Measurements from ENCODE around the gene LUZP1. TPM values are rescaled to one million over a fixed set of nuclear protein-coding genes. Genes with fewer than 3 reads are reported as not detected.

The LUZP1 gene
- total and polyA plus RNA-seq, 10 of the 15 experiments (the other 5 are each of a cell fraction or from before 2014, with no cell fraction given): 11.3 to 28.2 (median 17.3) TPM

GRCh38 chr1:23126801-23127200, 41.9 kb downstream of the LUZP1 start:
- CTCF ChIA-PET: interaction anchor here (1.3 to 1.8 kb wide), 3 partner anchors 15 to 71 kb away, joined by 3 to 6 read pairs (median 4); no protein-coding TSS in a partner anchor

More at GRCh38 chr1:23126801-23127200, 41.9 kb downstream of the LUZP1 start:
- H3K36me3 ChIP-seq (ENCODE audit: control insufficient read depth in 2 of 2, insufficient read depth in 2 of 2, low read length in 1 of 2): no peaks in the 10 kb centered on the region
- in situ Hi-C loops (cut with MboI): no loop called here
- ATAC-seq: no peak
- no peak overlapping the region for H3K9ac ChIP-seq (ENCODE audit: control insufficient read depth, insufficient read depth, low read length)
- H3K4me2 ChIP-seq (ENCODE audit: control insufficient read depth, insufficient read depth): no peak overlapping the region
- WGBS (ENCODE audit: insufficient coverage, insufficient replicate concordance, low lambda C conversion rate, missing lambda C conversion rate): 93% methylated on average over 3 of the region's 3 CpGs
- intact Hi-C loops (cut with micrococcal nuclease; ENCODE audit: unreplicated experiment): no loop called here
- peaks cover 18% of the 10 kb centered on the region for H3K4me1 ChIP-seq (ENCODE audit: control insufficient read depth, insufficient read depth, low read length)
- SMC1A ChIA-PET (ENCODE audit: uncharacterized antibody, unreplicated experiment): interaction anchor here (0.6 to 3.0 kb wide), 7 partner anchors 8 to 96 kb away, joined by 3 to 16 read pairs (median 4); no protein-coding TSS in a partner anchor
- no peaks in the 10 kb centered on the region for H3K27me3 ChIP-seq (replicated peaks in 1 of 2; ENCODE audit: control insufficient read depth in 2 of 2, insufficient read depth in 2 of 2, low read length in 1 of 2)
- no peak overlapping the region for H3K27ac ChIP-seq (ENCODE audit: control insufficient read depth, insufficient read depth)
- no peaks in the 10 kb centered on the region for H4K20me1 ChIP-seq (ENCODE audit: control insufficient read depth, insufficient read depth)
- BruUV-seq (replicated peaks): no TSS peak
- no peak overlapping the region for H3K4me3 ChIP-seq
- DNase-seq (ENCODE audit: low read depth, low spot score): no peak
- no peak overlapping the region for H2AFZ ChIP-seq (ENCODE audit: control insufficient read depth, low read depth, low read length)
- FAIRE-seq: no peak
- TF ChIP-seq POLR2AphosphoS2 (IDR thresholded peaks at IDR 0.05; ENCODE audit: low read depth, low read length) (no peak), SIN3A (IDR thresholded peaks at IDR 0.05; ENCODE audit: low read depth, low read length) (no peak), E4F1 (IDR thresholded peaks at IDR 0.05; ENCODE audit: borderline replicate concordance, partially characterized antibody) (no peak), BRCA1 (IDR thresholded peaks at IDR 0.05; ENCODE audit: low read depth, low read length) (no peak), ZSCAN29 (IDR thresholded peaks at IDR 0.05) (no peak)
- POLR2A ChIA-PET: interaction anchor here (1.2 kb wide), 1 partner anchor 9 kb away, joined by 4 read pairs; no protein-coding TSS in a partner anchor
- no peaks in the 10 kb centered on the region for H3K9me3 ChIP-seq (replicated peaks; ENCODE audit: control insufficient read depth, insufficient read depth, low read length)
- RAD21 ChIA-PET (ENCODE audit: unreplicated experiment): interaction anchor here (0.9 kb wide), 1 partner anchor 12 kb away, joined by 3 read pairs; no protein-coding TSS in a partner anchor
- peaks cover 10% of the 10 kb centered on the region for H3K79me2 ChIP-seq (ENCODE audit: control insufficient read depth, insufficient read depth, low read length)

Data from GM12878 (cell line).